K562 (cell line): ENCODE measurements around the gene AHCY. TPM values are rescaled to one million over a fixed set of nuclear protein-coding genes. Genes with fewer than 3 reads are reported as not detected.
"Not testable (repeated sequence)": the region's sequence is repeated elsewhere in the genome, so short reads cannot be mapped to it uniquely, and the experiment has no call there.

Experiments
- ATAC-seq: fragments of 200-7000 bp; cut with Tn5 transposase; 3 replicates; pipeline ENCODE4 v1.9.1; 2020; ENCODE audit warnings: moderate library complexity
- BruUV-seq: library from RNA; stranded (reverse); fragments of 400-500 nt; replicated peaks from 2 replicates; lab custom pipeline; 2021; lab: Mats Ljungman, UMichigan
- CTCF ChIA-PET: fragments of 300-600 bp; formaldehyde crosslinking; extraction: SDS; loops from one replicate; lab custom pipeline; 2021; ENCODE audit warnings: low intra/inter-chr PET ratio; lab: Yijun Ruan, JAX
- POLR2A ChIA-PET: fragments of 300-600, 350-650 bp; sonication (Branson Sonifier 250); formaldehyde crosslinking; extraction: SDS; loops from one replicate; lab custom pipeline; 2021; ENCODE audit warnings: antibody characterized with exemption, inconsistent platforms; lab: Yijun Ruan, JAX
- DNase-seq, 4 experiments: peaks; one replicate each; pipeline versions ENCODE4 v3.0.0 to v3.0.0-alpha.2; 2011 to 2018; ENCODE audit warnings: low spot score in 3 of 4, mixed read lengths in 3 of 4; ENCODE audit errors: extremely low read depth in 1 of 4
- FAIRE-seq: peaks from 2 replicates; lab custom pipeline; 2011; peaks lifted over from hg19 to GRCh38; lab: Jason Lieb, UNC
- H2AFZ ChIP-seq: 2 replicates; pipeline ENCODE4 v1.6.0; 2011; ENCODE audit warnings: low read depth, low read length, control low read depth, inconsistent platforms
- H3K27ac ChIP-seq: fragments of 200-600 bp; 3 replicates; pipeline ENCODE4 v1.8.0; 2011; ENCODE audit warnings: low read depth, mild to moderate bottlenecking, control low read depth, inconsistent platforms, low read length, moderate library complexity, mixed read lengths; ENCODE audit errors: extremely low read depth
- H3K27me3 ChIP-seq, 2 experiments: fragments of 300-600 bp in 1 of 2; 2 replicates in 1 of 2; 3 replicates in 1 of 2; pipeline versions ENCODE4 v1.6.0 to v1.8.0; 2011; ENCODE audit warnings: inconsistent platforms in 2 of 2, low read length in 2 of 2, mild to moderate bottlenecking in 1 of 2, mixed read lengths in 1 of 2, moderate library complexity in 1 of 2; ENCODE audit not compliant: control insufficient read depth in 2 of 2, insufficient read depth in 2 of 2
- H3K36me3 ChIP-seq: fragments of 300-600 bp; 3 replicates; pipeline ENCODE4 v1.8.0; 2011; ENCODE audit warnings: mild to moderate bottlenecking, low read length, inconsistent platforms; ENCODE audit not compliant: control insufficient read depth, insufficient read depth
- H3K4me1 ChIP-seq, 2 experiments: fragments of 200-600 bp in 1 of 2; replicated peaks in 1 of 2; 2 replicates in 1 of 2; 3 replicates in 1 of 2; pipeline versions ENCODE4 v1.5.1 to v1.8.0; 2011; ENCODE audit warnings: inconsistent platforms in 2 of 2, low read length in 2 of 2, mild to moderate bottlenecking in 1 of 2, mixed read lengths in 1 of 2, moderate library complexity in 1 of 2; ENCODE audit not compliant: control insufficient read depth in 2 of 2, insufficient read depth in 2 of 2
- H3K4me2 ChIP-seq: 2 replicates; pipeline ENCODE4 v1.6.1; 2011; ENCODE audit warnings: low read length, control low read depth, inconsistent platforms, mixed read lengths; ENCODE audit not compliant: insufficient read depth
- H3K4me3 ChIP-seq: fragments of 200-600 bp; sonication (generic), shearing (Covaris generic); 2 replicates; pipeline ENCODE4 v1.5.1; 2016; ENCODE audit warnings: control low read depth, inconsistent platforms
- H3K79me2 ChIP-seq: fragments of 200-600 bp; 3 replicates; pipeline ENCODE4 v1.8.0; 2011; ENCODE audit warnings: low read length, inconsistent platforms; ENCODE audit not compliant: control insufficient read depth, insufficient read depth
- H3K9ac ChIP-seq, 2 experiments: 2 replicates each; pipeline versions ENCODE4 v1.6.0 to v1.6.1; 2011; ENCODE audit warnings: low read depth in 2 of 2, low read length in 2 of 2, control low read depth in 1 of 2, inconsistent platforms in 1 of 2, mild to moderate bottlenecking in 1 of 2, mixed read lengths in 1 of 2; ENCODE audit not compliant: insufficient read depth in 1 of 2
- H3K9me1 ChIP-seq: one replicate; pipeline ENCODE4 v1.6.0; 2011; ENCODE audit warnings: inconsistent platforms, mild to moderate bottlenecking, low read length, moderate library complexity; ENCODE audit not compliant: control insufficient read depth, insufficient read depth
- H3K9me3 ChIP-seq: replicated peaks from 2 replicates; pipeline ENCODE4 v1.5.1; 2011; ENCODE audit warnings: low read depth, low read length, inconsistent platforms; ENCODE audit not compliant: control insufficient read depth, insufficient read depth
- H4K20me1 ChIP-seq: replicated peaks from 2 replicates; pipeline ENCODE4 v1.6.1; 2011; ENCODE audit warnings: low read length, inconsistent platforms, mixed read lengths; ENCODE audit not compliant: control insufficient read depth, insufficient read depth
- ATF3 ChIP-seq, 2 experiments: fragments of 450-650 bp in 1 of 2; sonication (generic) in 1 of 2; formaldehyde crosslinking in 1 of 2; IDR thresholded peaks in 1 of 2; conservative IDR thresholded peaks in 1 of 2; 2 replicates each; pipeline versions ENCODE4 v1.6.1 to v1.8.1; 2016 to 2023; ENCODE audit warnings: mild to moderate bottlenecking in 2 of 2, moderate library complexity in 2 of 2, inconsistent platforms in 1 of 2, missing genetic modification reagents in 1 of 2
- WGBS: fragments of 100-300 bp; shearing (Covaris generic); methylation state at CpG from one replicate; pipeline ENCODE4 v1.1.6; 2016; ENCODE audit warnings: low coverage, mixed read lengths; ENCODE audit not compliant: insufficient coverage; ENCODE audit errors: missing lambda C conversion rate; 5-methylcytosine and 5-hydroxymethylcytosine counted together
- in situ Hi-C: fragments of 300-500 bp; cut with MboI; formaldehyde crosslinking; loops from 4 replicates; pipeline ENCODE4 v1.15.0; 2018; ENCODE audit warnings: inconsistent platforms, mixed read lengths
- intact Hi-C: fragments of 100-400 bp; cut with micrococcal nuclease; formaldehyde crosslinking; loops from 2 replicates; pipeline ENCODE4 v1.14.2; 2022
- polyA plus RNA-seq, 8 experiments: library from polyadenylated mRNA; depleted of rRNA in 4 of 8; stranded (reverse) in 5 of 8; unstranded in 3 of 8; fragments of >200 nt; fragmentation: Nextera tagmentation in 2 of 8; fragmentation: Illumina TruSeq in 1 of 8; extraction: Ambion mirVana in 2 of 8; extraction: Trizol in 1 of 8; gene quantifications; 2 replicates each; pipeline versions ENCODE4 v1.2.1 to v1.2.3, GENCODE V29; 2011 to 2014; ENCODE audit warnings: inconsistent platforms in 1 of 8, missing spikeins in 1 of 8
- total RNA-seq, 7 experiments: library from RNA; depleted of rRNA in 6 of 7; stranded (reverse); fragments of >200 nt in 6 of 7; fragmentation: Illumina TruSeq in 2 of 7; extraction: Trizol in 2 of 7; gene quantifications; 2 replicates each; pipeline versions ENCODE4 v1.2.1 to v1.2.3, GENCODE V29; 2011 to 2021; ENCODE audit warnings: low replicate concordance in 1 of 7

The AHCY gene
- total and polyA plus RNA-seq, 9 of the 15 experiments (the other 6 are each of a cell fraction or from before 2014, with no cell fraction given), result 82.5 to 269 (median 190) TPM

- WGBS, result 62% methylated on average over 9 of the region's 9 CpGs
- ATAC-seq; BruUV-seq; H3K9me1 ChIP-seq; H3K27me3 ChIP-seq; H3K27ac ChIP-seq; in situ Hi-C loops; H4K20me1 ChIP-seq; H3K4me1 ChIP-seq; DNase-seq; FAIRE-seq; intact Hi-C loops; CTCF ChIA-PET; H3K9me3 ChIP-seq; POLR2A ChIA-PET; H3K79me2 ChIP-seq; H3K4me3 ChIP-seq; H3K9ac ChIP-seq; H3K4me2 ChIP-seq; H3K36me3 ChIP-seq; H2AFZ ChIP-seq; TF ChIP-seq ATF3 (CRISPR knock-in tag; conservative IDR thresholded peaks at IDR 0.05): not testable (repeated sequence)
- TF ChIP-seq ATF3 (IDR thresholded peaks at IDR 0.05), result 0 out of 2 replicates have a peak, but pooled peaks have one; percentile 17
Measured at GRCh38 chr20:34346533-34346865, 43.3 kb upstream of the AHCY start.

- intact Hi-C loops, in situ Hi-C loops, FAIRE-seq, H3K9me1 ChIP-seq, DNase-seq, H3K4me3 ChIP-seq, CTCF ChIA-PET, H3K9me3 ChIP-seq, H2AFZ ChIP-seq, H4K20me1 ChIP-seq, H3K27me3 ChIP-seq, H3K9ac ChIP-seq, H3K4me1 ChIP-seq, H3K36me3 ChIP-seq, H3K79me2 ChIP-seq, POLR2A ChIA-PET, H3K4me2 ChIP-seq, BruUV-seq, ATAC-seq, H3K27ac ChIP-seq: not testable (repeated sequence)
- 63% methylated on average over 9 of the region's 10 CpGs for WGBS
Measured at GRCh38 chr20:34345839-34346532, 42.8 kb upstream of the AHCY start.
